ENCODE data around the gene MINDY4. TPM values are rescaled to one million over a fixed set of nuclear protein-coding genes. Genes with fewer than 3 reads are reported as not detected.

MINDY4 gene
- total RNA-seq, 1 donor from 2014 or later: 6.3 TPM

- H3K4me1 Mint-ChIP-seq (ENCODE audit: low read depth): peaks cover 32% of the 10 kb centered on the region
- TF ChIP-seq CTCF (IDR thresholded peaks at IDR 0.05): peak; percentile 54
- H3K4me3 Mint-ChIP-seq (ENCODE audit: unreplicated experiment): no peak overlapping the region
- peaks cover 21% of the 10 kb centered on the region for H3K27me3 Mint-ChIP-seq (ENCODE audit: low read depth)
- peaks cover 3% of the 10 kb centered on the region for H3K36me3 Mint-ChIP-seq (ENCODE audit: low read depth)
- no peak overlapping the region for H3K27ac Mint-ChIP-seq (ENCODE audit: unreplicated experiment)
- no peaks in the 10 kb centered on the region for H3K9me3 Mint-ChIP-seq (ENCODE audit: low read depth)
- no peak for DNase-seq (ENCODE audit: low spot score)
Measured at GRCh38 chr7:30894866-30895605, 123.8 kb downstream of the MINDY4 start.

- no peak overlapping the region for H3K27ac Mint-ChIP-seq (ENCODE audit: unreplicated experiment)
- H3K27me3 Mint-ChIP-seq (ENCODE audit: low read depth): peaks cover 16% of the 10 kb centered on the region
- no peak overlapping the region for H3K4me3 Mint-ChIP-seq (ENCODE audit: unreplicated experiment)
- no peaks in the 10 kb centered on the region for H3K36me3 Mint-ChIP-seq (ENCODE audit: low read depth)
- no peak for TF ChIP-seq CTCF (IDR thresholded peaks at IDR 0.05)
- no peak for DNase-seq (ENCODE audit: low spot score)
- no peaks in the 10 kb centered on the region for H3K9me3 Mint-ChIP-seq (ENCODE audit: low read depth)
- H3K4me1 Mint-ChIP-seq (ENCODE audit: low read depth): peaks cover 28% of the 10 kb centered on the region
Measured at GRCh38 chr7:30896036-30896435, 124.8 kb downstream of the MINDY4 start.

GRCh38 chr7:30896783-30897637, 125.8 kb downstream of the MINDY4 start:
- no peak for DNase-seq (ENCODE audit: low spot score)
- Mint-ChIP-seq H3K36me3 (ENCODE audit: low read depth) (no peaks in the 10 kb centered on the region), H3K4me3 (ENCODE audit: unreplicated experiment) (no peak overlapping the region), H3K27me3 (ENCODE audit: low read depth) (peaks cover 16% of the 10 kb centered on the region), H3K9me3 (ENCODE audit: low read depth) (no peaks in the 10 kb centered on the region), H3K27ac (ENCODE audit: unreplicated experiment) (peak overlapping the region; percentile 49), H3K4me1 (ENCODE audit: low read depth) (peaks cover 28% of the 10 kb centered on the region)
- TF ChIP-seq CTCF (IDR thresholded peaks at IDR 0.05): no peak

- peaks cover 16% of the 10 kb centered on the region for H3K27me3 Mint-ChIP-seq (ENCODE audit: low read depth)
- DNase-seq (ENCODE audit: low spot score): no peak
- H3K4me1 Mint-ChIP-seq (ENCODE audit: low read depth): peaks cover 23% of the 10 kb centered on the region
- TF ChIP-seq CTCF (IDR thresholded peaks at IDR 0.05): no peak
- no peaks in the 10 kb centered on the region for H3K9me3 Mint-ChIP-seq (ENCODE audit: low read depth)
- no peak overlapping the region for H3K4me3 Mint-ChIP-seq (ENCODE audit: unreplicated experiment)
- H3K36me3 Mint-ChIP-seq (ENCODE audit: low read depth): no peaks in the 10 kb centered on the region
- H3K27ac Mint-ChIP-seq (ENCODE audit: unreplicated experiment): no peak overlapping the region
Measured at GRCh38 chr7:30897770-30898169, 126.6 kb downstream of the MINDY4 start.

GRCh38 chr7:30898411-30898810, 127.2 kb downstream of the MINDY4 start:
- H3K4me1 Mint-ChIP-seq (ENCODE audit: low read depth): peaks cover 16% of the 10 kb centered on the region
- H3K27me3 Mint-ChIP-seq (ENCODE audit: low read depth): peaks cover 16% of the 10 kb centered on the region
- TF ChIP-seq CTCF (IDR thresholded peaks at IDR 0.05): no peak
- no peaks in the 10 kb centered on the region for H3K9me3 Mint-ChIP-seq (ENCODE audit: low read depth)
- no peak overlapping the region for H3K4me3 Mint-ChIP-seq (ENCODE audit: unreplicated experiment)
- H3K27ac Mint-ChIP-seq (ENCODE audit: unreplicated experiment): no peak overlapping the region
- DNase-seq (ENCODE audit: low spot score): no peak
- H3K36me3 Mint-ChIP-seq (ENCODE audit: low read depth): no peaks in the 10 kb centered on the region

Measured in chondrocyte (in vitro differentiated cells).